Astrocyte of the cerebellum (primary cell): ENCODE data around the gene PCSK5.

Experiments used
- DNase-seq: peaks from one replicate; pipeline ENCODE4 v3.0.0-alpha.2; 2011; ENCODE audit warnings: low read depth
- H3K4me3 ChIP-seq: 2 replicates; pipeline ENCODE4 v1.5.1; 2011; ENCODE audit warnings: mild to moderate bottlenecking, low read depth, low read length, moderate library complexity
- CTCF ChIP-seq: IDR thresholded peaks from 2 replicates; pipeline ENCODE4 v1.5.1; 2012; ENCODE audit warnings: low read length, low read depth, moderate library complexity, mild to moderate bottlenecking; ENCODE audit errors: missing control alignments
- in situ Hi-C: cut with HindIII; loops from 2 replicates; pipeline ENCODE4 v1.10.0; 2017; ENCODE audit warnings: low sequenced_read_pairs

The PCSK5 gene

GRCh38 chr9:76378367-76379073 lies 488.0 kb downstream of the PCSK5 start:
- in situ Hi-C loops, result no loop called here
- H3K4me3 ChIP-seq, result no peak overlapping the region
- DNase-seq, result no peak
- TF ChIP-seq CTCF, result no peak

- in situ Hi-C loops, result no loop called here
- H3K4me3 ChIP-seq, result no peak overlapping the region
- no peak for TF ChIP-seq CTCF
- no peak for DNase-seq
These were observed 489.0 kb downstream of the PCSK5 start for GRCh38 chr9:76379494-76379893.

- no peak overlapping the region for H3K4me3 ChIP-seq
- TF ChIP-seq CTCF, result no peak
- in situ Hi-C loops, result no loop called here
- DNase-seq, result no peak
These were observed 500.2 kb downstream of the PCSK5 start for GRCh38 chr9:76390656-76391055.

- in situ Hi-C loops, result no loop called here
- TF ChIP-seq CTCF, result peak; percentile 40
- peak within 1 kb of the TSS; percentile 86 for H3K4me3 ChIP-seq
- DNase-seq, result peak; percentile 81
These were observed 503.9 kb downstream of the PCSK5 start, which contains the start of gene RFK for GRCh38 chr9:76394195-76394959. Gene RFK (minus strand): TSS chr9:76394426. CDS start chr9:76394171, 255 bp downstream.

GRCh38 chr9:76394960-76395252 lies 504.4 kb downstream of the PCSK5 start:
- in situ Hi-C loops, result no loop called here
- DNase-seq, result no peak
- peak overlapping the region; percentile 86 for H3K4me3 ChIP-seq
- no peak for TF ChIP-seq CTCF

- no peak for DNase-seq
- H3K4me3 ChIP-seq, result no peak overlapping the region
- in situ Hi-C loops, result no loop called here
- TF ChIP-seq CTCF, result no peak
These were observed 504.9 kb downstream of the PCSK5 start for GRCh38 chr9:76395381-76395780.
